NCI-H2227 (cell line): ENCODE measurements around the gene NBAS.
A peak's percentile ranks its signal among the peaks of the same experiment; 100 is the strongest.

Experiments
- DNase-seq: peaks from one replicate; lab custom pipeline; 2025; ENCODE audit not compliant: unreplicated experiment; lab: John Stamatoyannopoulos, UW

Gene NBAS

GRCh38 chr2:15591692-15592463 is 30.7 kb upstream of the NBAS start, which contains the start of gene DDX1:
DDX1 (plus strand) TSS chr2:15591868; CDS start chr2:15591934, 66 bp downstream.
- DNase-seq = peak; percentile 93

- DNase-seq = no peak
Measured at GRCh38 chr2:15591373-15591691, 30.2 kb upstream of the NBAS start.

- DNase-seq = peak; percentile 85
Measured at GRCh38 chr2:15588329-15588919, 27.3 kb upstream of the NBAS start.

GRCh38 chr2:15584767-15585469 is 23.8 kb upstream of the NBAS start:
- no peak for DNase-seq

GRCh38 chr2:15584316-15584715 is 23.2 kb upstream of the NBAS start:
- no peak for DNase-seq

- DNase-seq = no peak
Measured at GRCh38 chr2:15583826-15584225, 22.7 kb upstream of the NBAS start.

GRCh38 chr2:15582710-15583357 is 21.7 kb upstream of the NBAS start:
- DNase-seq = no peak

- DNase-seq = no peak
Measured at GRCh38 chr2:15580451-15580850, 19.3 kb upstream of the NBAS start.

- no peak for DNase-seq
Measured at GRCh38 chr2:15579641-15580040, 18.5 kb upstream of the NBAS start.

- DNase-seq = peak; percentile 88
Measured at GRCh38 chr2:15577071-15577735, 16.1 kb upstream of the NBAS start.

- DNase-seq = no peak
Measured at GRCh38 chr2:15571729-15572128, 10.6 kb upstream of the NBAS start.

GRCh38 chr2:15570104-15570503 is 9.0 kb upstream of the NBAS start:
- no peak for DNase-seq

- no peak for DNase-seq
Measured at GRCh38 chr2:15568874-15569273, 7.7 kb upstream of the NBAS start.

- no peak for DNase-seq
Measured at GRCh38 chr2:15566912-15567311, 5.8 kb upstream of the NBAS start.

- DNase-seq = no peak
Measured at GRCh38 chr2:15565994-15566671, 5.0 kb upstream of the NBAS start.

GRCh38 chr2:15565392-15565791 is 4.3 kb upstream of the NBAS start:
- DNase-seq = no peak

GRCh38 chr2:15563227-15564100 is 2.3 kb upstream of the NBAS start:
- no peak for DNase-seq

GRCh38 chr2:15562354-15563031 is 1.4 kb upstream of the NBAS start:
- DNase-seq = no peak
